SU-DHL-6 (cell line): Measurements from ENCODE around the gene CLEC16A.

Source experiments
- EZH2phosphoT487 ChIP-seq: fragments of 200-600 bp; sonication (generic), shearing (Covaris generic); conservative IDR thresholded peaks from 2 replicates; pipeline ENCODE4 v1.6.1; 2018; ENCODE audit warnings: mild to moderate bottlenecking, antibody characterized with exemption, low read length, moderate library complexity, mixed read lengths
- TF ChIP-seq, protein P1 (sequence below): fragments of 200-600 bp; sonication (generic); IDR thresholded peaks from one replicate; pipeline ENCODE4 v1.5.1; 2017; ENCODE audit warnings: antibody characterized with exemption, mild to moderate bottlenecking, low read length, moderate library complexity; ENCODE audit not compliant: insufficient read depth, poor library complexity, severe bottlenecking

DNA sequence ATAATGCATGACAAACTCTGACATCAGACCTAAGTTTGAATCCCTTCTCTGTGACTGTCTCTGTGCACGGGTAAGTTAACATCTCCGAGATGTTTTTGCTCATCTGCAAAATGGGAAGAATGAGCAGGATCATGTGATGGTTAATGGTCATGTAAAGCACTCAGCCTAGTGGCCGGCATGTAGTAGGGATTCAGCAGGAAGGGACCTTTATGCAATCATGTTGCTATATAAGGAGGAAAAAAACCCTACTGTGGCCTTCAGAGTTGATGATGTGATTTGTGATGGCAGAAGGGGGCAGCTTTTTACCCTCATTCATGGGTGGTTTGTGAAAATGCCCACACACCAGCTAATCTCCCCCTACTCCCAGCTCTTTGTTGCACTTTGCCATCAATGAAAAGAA, 24.1 kb downstream of the CLEC16A start:
- TF ChIP-seq, protein P1, sequence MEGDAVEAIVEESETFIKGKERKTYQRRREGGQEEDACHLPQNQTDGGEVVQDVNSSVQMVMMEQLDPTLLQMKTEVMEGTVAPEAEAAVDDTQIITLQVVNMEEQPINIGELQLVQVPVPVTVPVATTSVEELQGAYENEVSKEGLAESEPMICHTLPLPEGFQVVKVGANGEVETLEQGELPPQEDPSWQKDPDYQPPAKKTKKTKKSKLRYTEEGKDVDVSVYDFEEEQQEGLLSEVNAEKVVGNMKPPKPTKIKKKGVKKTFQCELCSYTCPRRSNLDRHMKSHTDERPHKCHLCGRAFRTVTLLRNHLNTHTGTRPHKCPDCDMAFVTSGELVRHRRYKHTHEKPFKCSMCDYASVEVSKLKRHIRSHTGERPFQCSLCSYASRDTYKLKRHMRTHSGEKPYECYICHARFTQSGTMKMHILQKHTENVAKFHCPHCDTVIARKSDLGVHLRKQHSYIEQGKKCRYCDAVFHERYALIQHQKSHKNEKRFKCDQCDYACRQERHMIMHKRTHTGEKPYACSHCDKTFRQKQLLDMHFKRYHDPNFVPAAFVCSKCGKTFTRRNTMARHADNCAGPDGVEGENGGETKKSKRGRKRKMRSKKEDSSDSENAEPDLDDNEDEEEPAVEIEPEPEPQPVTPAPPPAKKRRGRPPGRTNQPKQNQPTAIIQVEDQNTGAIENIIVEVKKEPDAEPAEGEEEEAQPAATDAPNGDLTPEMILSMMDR = no peak
- no peak for TF ChIP-seq EZH2phosphoT487
